K562 (cell line): ENCODE results near the gene DTNBP1. TPM values are rescaled to one million over a fixed set of nuclear protein-coding genes. Genes with fewer than 3 reads are reported as not detected.

Experiments used
- ATAC-seq: fragments of 200-7000 bp; cut with Tn5 transposase; 3 replicates; pipeline ENCODE4 v1.9.1; 2020; ENCODE audit warnings: moderate library complexity
- BruUV-seq: library from RNA; stranded (reverse); fragments of 400-500 nt; replicated peaks from 2 replicates; lab custom pipeline; 2021; lab: Mats Ljungman, UMichigan
- CTCF ChIA-PET: fragments of 300-600 bp; formaldehyde crosslinking; extraction: SDS; loops from one replicate; lab custom pipeline; 2021; ENCODE audit warnings: low intra/inter-chr PET ratio; lab: Yijun Ruan, JAX
- POLR2A ChIA-PET: fragments of 300-600, 350-650 bp; sonication (Branson Sonifier 250); formaldehyde crosslinking; extraction: SDS; loops from one replicate; lab custom pipeline; 2021; ENCODE audit warnings: antibody characterized with exemption, inconsistent platforms; lab: Yijun Ruan, JAX
- DNase-seq, 4 experiments: peaks; one replicate each; pipeline versions ENCODE4 v3.0.0 to v3.0.0-alpha.2; 2011 to 2018; ENCODE audit warnings: low spot score in 3 of 4, mixed read lengths in 3 of 4; ENCODE audit errors: extremely low read depth in 1 of 4
- FAIRE-seq: peaks from 2 replicates; lab custom pipeline; 2011; peaks lifted over from hg19 to GRCh38; lab: Jason Lieb, UNC
- H2AFZ ChIP-seq: 2 replicates; pipeline ENCODE4 v1.6.0; 2011; ENCODE audit warnings: low read depth, low read length, control low read depth, inconsistent platforms
- H3K27ac ChIP-seq: fragments of 200-600 bp; 3 replicates; pipeline ENCODE4 v1.8.0; 2011; ENCODE audit warnings: low read depth, mild to moderate bottlenecking, control low read depth, inconsistent platforms, low read length, moderate library complexity, mixed read lengths; ENCODE audit errors: extremely low read depth
- H3K27me3 ChIP-seq, 2 experiments: fragments of 300-600 bp in 1 of 2; 2 replicates in 1 of 2; 3 replicates in 1 of 2; pipeline versions ENCODE4 v1.6.0 to v1.8.0; 2011; ENCODE audit warnings: inconsistent platforms in 2 of 2, low read length in 2 of 2, mild to moderate bottlenecking in 1 of 2, mixed read lengths in 1 of 2, moderate library complexity in 1 of 2; ENCODE audit not compliant: control insufficient read depth in 2 of 2, insufficient read depth in 2 of 2
- H3K36me3 ChIP-seq: fragments of 300-600 bp; 3 replicates; pipeline ENCODE4 v1.8.0; 2011; ENCODE audit warnings: mild to moderate bottlenecking, low read length, inconsistent platforms; ENCODE audit not compliant: control insufficient read depth, insufficient read depth
- H3K4me1 ChIP-seq, 2 experiments: fragments of 200-600 bp in 1 of 2; replicated peaks in 1 of 2; 2 replicates in 1 of 2; 3 replicates in 1 of 2; pipeline versions ENCODE4 v1.5.1 to v1.8.0; 2011; ENCODE audit warnings: inconsistent platforms in 2 of 2, low read length in 2 of 2, mild to moderate bottlenecking in 1 of 2, mixed read lengths in 1 of 2, moderate library complexity in 1 of 2; ENCODE audit not compliant: control insufficient read depth in 2 of 2, insufficient read depth in 2 of 2
- H3K4me2 ChIP-seq: 2 replicates; pipeline ENCODE4 v1.6.1; 2011; ENCODE audit warnings: low read length, control low read depth, inconsistent platforms, mixed read lengths; ENCODE audit not compliant: insufficient read depth
- H3K4me3 ChIP-seq: fragments of 200-600 bp; sonication (generic), shearing (Covaris generic); 2 replicates; pipeline ENCODE4 v1.5.1; 2016; ENCODE audit warnings: control low read depth, inconsistent platforms
- H3K79me2 ChIP-seq: fragments of 200-600 bp; 3 replicates; pipeline ENCODE4 v1.8.0; 2011; ENCODE audit warnings: low read length, inconsistent platforms; ENCODE audit not compliant: control insufficient read depth, insufficient read depth
- H3K9ac ChIP-seq, 2 experiments: 2 replicates each; pipeline versions ENCODE4 v1.6.0 to v1.6.1; 2011; ENCODE audit warnings: low read depth in 2 of 2, low read length in 2 of 2, control low read depth in 1 of 2, inconsistent platforms in 1 of 2, mild to moderate bottlenecking in 1 of 2, mixed read lengths in 1 of 2; ENCODE audit not compliant: insufficient read depth in 1 of 2
- H3K9me1 ChIP-seq: one replicate; pipeline ENCODE4 v1.6.0; 2011; ENCODE audit warnings: inconsistent platforms, mild to moderate bottlenecking, low read length, moderate library complexity; ENCODE audit not compliant: control insufficient read depth, insufficient read depth
- H3K9me3 ChIP-seq: replicated peaks from 2 replicates; pipeline ENCODE4 v1.5.1; 2011; ENCODE audit warnings: low read depth, low read length, inconsistent platforms; ENCODE audit not compliant: control insufficient read depth, insufficient read depth
- H4K20me1 ChIP-seq: replicated peaks from 2 replicates; pipeline ENCODE4 v1.6.1; 2011; ENCODE audit warnings: low read length, inconsistent platforms, mixed read lengths; ENCODE audit not compliant: control insufficient read depth, insufficient read depth
- BRF1 ChIP-seq: IDR thresholded peaks from 3 replicates; pipeline ENCODE4 v1.6.1; 2011; ENCODE audit warnings: borderline replicate concordance, mild to moderate bottlenecking; ENCODE audit not compliant: insufficient read length; ENCODE audit errors: extremely low read depth
- CBX3 ChIP-seq, 2 experiments: IDR thresholded peaks; 1 replicate in 1 of 2; 2 replicates in 1 of 2; pipeline ENCODE4 v1.6.1; 2012; ENCODE audit warnings: inconsistent platforms in 2 of 2, low read length in 2 of 2, borderline replicate concordance in 1 of 2, control low read depth in 1 of 2
- CTCFL ChIP-seq: IDR thresholded peaks from 2 replicates; pipeline ENCODE4 v1.6.1; 2011; ENCODE audit warnings: borderline replicate concordance, low read depth, mild to moderate bottlenecking, moderate library complexity, low read length; ENCODE audit not compliant: insufficient read depth, poor library complexity, severe bottlenecking
- ETS1 ChIP-seq: conservative IDR thresholded peaks from 2 replicates; pipeline ENCODE4 v1.6.1; 2011; ENCODE audit warnings: low read depth, mild to moderate bottlenecking, low read length; ENCODE audit not compliant: control insufficient read depth
- GTF2A2 ChIP-seq: IDR thresholded peaks from 2 replicates; pipeline ENCODE4 v1.6.1; 2016; ENCODE audit warnings: mild to moderate bottlenecking, missing genetic modification characterization, missing compliant biosample characterization
- HDAC3 ChIP-seq: fragments of 450-650 bp; IDR thresholded peaks from 2 replicates; pipeline ENCODE4 v1.6.1; 2018; ENCODE audit warnings: borderline replicate concordance, mild to moderate bottlenecking, moderate library complexity; ENCODE audit not compliant: partially characterized antibody
- ZFP1 ChIP-seq: fragments of 450-650 bp; formaldehyde crosslinking; IDR thresholded peaks from 2 replicates; pipeline ENCODE4 v1.4.0; 2020; ENCODE audit warnings: mild to moderate bottlenecking, mixed read lengths
- ZNF263 ChIP-seq: sonication (generic); formaldehyde crosslinking; IDR thresholded peaks from 2 replicates; pipeline ENCODE4 v1.8.0; 2022; ENCODE audit warnings: mild to moderate bottlenecking, missing genetic modification reagents, borderline replicate concordance
- WGBS: fragments of 100-300 bp; shearing (Covaris generic); methylation state at CpG from one replicate; pipeline ENCODE4 v1.1.6; 2016; ENCODE audit warnings: low coverage, mixed read lengths; ENCODE audit not compliant: insufficient coverage; ENCODE audit errors: missing lambda C conversion rate; 5-methylcytosine and 5-hydroxymethylcytosine counted together
- in situ Hi-C: fragments of 300-500 bp; cut with MboI; formaldehyde crosslinking; loops from 4 replicates; pipeline ENCODE4 v1.15.0; 2018; ENCODE audit warnings: inconsistent platforms, mixed read lengths
- intact Hi-C: fragments of 100-400 bp; cut with micrococcal nuclease; formaldehyde crosslinking; loops from 2 replicates; pipeline ENCODE4 v1.14.2; 2022
- polyA plus RNA-seq, 8 experiments: library from polyadenylated mRNA; depleted of rRNA in 4 of 8; stranded (reverse) in 5 of 8; unstranded in 3 of 8; fragments of >200 nt; fragmentation: Nextera tagmentation in 2 of 8; fragmentation: Illumina TruSeq in 1 of 8; extraction: Ambion mirVana in 2 of 8; extraction: Trizol in 1 of 8; gene quantifications; 2 replicates each; pipeline versions ENCODE4 v1.2.1 to v1.2.3, GENCODE V29; 2011 to 2014; ENCODE audit warnings: inconsistent platforms in 1 of 8, missing spikeins in 1 of 8
- total RNA-seq, 7 experiments: library from RNA; depleted of rRNA in 6 of 7; stranded (reverse); fragments of >200 nt in 6 of 7; fragmentation: Illumina TruSeq in 2 of 7; extraction: Trizol in 2 of 7; gene quantifications; 2 replicates each; pipeline versions ENCODE4 v1.2.1 to v1.2.3, GENCODE V29; 2011 to 2021; ENCODE audit warnings: low replicate concordance in 1 of 7
- TF ChIP-seq, protein P1 (sequence below): fragments of 450-650 bp; formaldehyde crosslinking; IDR thresholded peaks from 2 replicates; pipeline ENCODE4 v1.4.0; 2022; ENCODE audit warnings: mild to moderate bottlenecking, moderate library complexity
- TF ChIP-seq, protein P2 (sequence below): sonication (generic); formaldehyde crosslinking; IDR thresholded peaks from 2 replicates; pipeline ENCODE4 v1.8.1; 2023; ENCODE audit warnings: mild to moderate bottlenecking, missing genetic modification reagents
- TF ChIP-seq, protein P3 (sequence below): fragments of 450-650 bp; IDR thresholded peaks from 2 replicates; pipeline ENCODE4 v1.6.1; 2016

Gene DTNBP1
- total and polyA plus RNA-seq, 9 of the 15 experiments (the other 6 are each of a cell fraction or from before 2014, with no cell fraction given), result 16.7 to 54.5 (median 21.4) TPM

DNA sequence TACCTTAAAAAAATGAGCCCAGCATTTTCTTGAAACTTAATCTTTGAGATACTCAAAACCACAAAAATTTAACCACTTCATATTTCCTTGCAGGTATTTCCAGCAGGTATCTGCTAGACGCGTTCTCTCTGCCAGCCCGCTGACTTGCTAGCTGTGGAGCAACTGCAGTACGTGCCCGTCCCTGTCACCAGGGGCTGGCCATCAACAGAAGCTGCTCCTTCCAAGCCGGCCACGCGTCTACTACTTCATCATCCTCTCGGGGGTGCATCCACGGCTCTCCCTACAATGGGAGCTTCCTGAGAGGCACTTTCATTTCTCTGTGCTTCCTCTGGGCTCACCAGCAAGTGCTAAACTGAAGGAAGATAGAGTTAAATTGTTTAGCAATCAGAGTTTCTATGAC lies 132.4 kb downstream of the DTNBP1 start:
- no peak for FAIRE-seq
- Histone ChIP-seq H3K27me3 (no peaks in the 10 kb centered on the region), H3K9ac (no peak overlapping the region), H3K9me1 (no peaks in the 10 kb centered on the region), H3K27ac (no peak overlapping the region), H3K36me3 (peaks cover 34% of the 10 kb centered on the region), H3K4me2 (no peak overlapping the region), H2AFZ (no peak overlapping the region), H4K20me1 (no peaks in the 10 kb centered on the region), H3K9me3 (no peaks in the 10 kb centered on the region), H3K4me3 (no peak overlapping the region), H3K79me2 (no peaks in the 10 kb centered on the region), H3K4me1 (peaks cover 0 to 2% of the 10 kb centered on the region in 2 experiments; a peak in 2 of 5 replicates)
- no TSS peak for BruUV-seq
- no peak for ATAC-seq
- ChIA-PET CTCF (no interaction called here), POLR2A (no interaction called here)
- TF ChIP-seq, protein P1, sequence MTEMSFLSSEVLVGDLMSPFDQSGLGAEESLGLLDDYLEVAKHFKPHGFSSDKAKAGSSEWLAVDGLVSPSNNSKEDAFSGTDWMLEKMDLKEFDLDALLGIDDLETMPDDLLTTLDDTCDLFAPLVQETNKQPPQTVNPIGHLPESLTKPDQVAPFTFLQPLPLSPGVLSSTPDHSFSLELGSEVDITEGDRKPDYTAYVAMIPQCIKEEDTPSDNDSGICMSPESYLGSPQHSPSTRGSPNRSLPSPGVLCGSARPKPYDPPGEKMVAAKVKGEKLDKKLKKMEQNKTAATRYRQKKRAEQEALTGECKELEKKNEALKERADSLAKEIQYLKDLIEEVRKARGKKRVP (CRISPR knock-in tag), result no peak
- TF ChIP-seq CTCFL, result no peak
- no peak for TF ChIP-seq BRF1
- TF ChIP-seq, protein P2, sequence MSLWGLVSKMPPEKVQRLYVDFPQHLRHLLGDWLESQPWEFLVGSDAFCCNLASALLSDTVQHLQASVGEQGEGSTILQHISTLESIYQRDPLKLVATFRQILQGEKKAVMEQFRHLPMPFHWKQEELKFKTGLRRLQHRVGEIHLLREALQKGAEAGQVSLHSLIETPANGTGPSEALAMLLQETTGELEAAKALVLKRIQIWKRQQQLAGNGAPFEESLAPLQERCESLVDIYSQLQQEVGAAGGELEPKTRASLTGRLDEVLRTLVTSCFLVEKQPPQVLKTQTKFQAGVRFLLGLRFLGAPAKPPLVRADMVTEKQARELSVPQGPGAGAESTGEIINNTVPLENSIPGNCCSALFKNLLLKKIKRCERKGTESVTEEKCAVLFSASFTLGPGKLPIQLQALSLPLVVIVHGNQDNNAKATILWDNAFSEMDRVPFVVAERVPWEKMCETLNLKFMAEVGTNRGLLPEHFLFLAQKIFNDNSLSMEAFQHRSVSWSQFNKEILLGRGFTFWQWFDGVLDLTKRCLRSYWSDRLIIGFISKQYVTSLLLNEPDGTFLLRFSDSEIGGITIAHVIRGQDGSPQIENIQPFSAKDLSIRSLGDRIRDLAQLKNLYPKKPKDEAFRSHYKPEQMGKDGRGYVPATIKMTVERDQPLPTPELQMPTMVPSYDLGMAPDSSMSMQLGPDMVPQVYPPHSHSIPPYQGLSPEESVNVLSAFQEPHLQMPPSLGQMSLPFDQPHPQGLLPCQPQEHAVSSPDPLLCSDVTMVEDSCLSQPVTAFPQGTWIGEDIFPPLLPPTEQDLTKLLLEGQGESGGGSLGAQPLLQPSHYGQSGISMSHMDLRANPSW (CRISPR knock-in tag), result no peak
- TF ChIP-seq, protein P3, sequence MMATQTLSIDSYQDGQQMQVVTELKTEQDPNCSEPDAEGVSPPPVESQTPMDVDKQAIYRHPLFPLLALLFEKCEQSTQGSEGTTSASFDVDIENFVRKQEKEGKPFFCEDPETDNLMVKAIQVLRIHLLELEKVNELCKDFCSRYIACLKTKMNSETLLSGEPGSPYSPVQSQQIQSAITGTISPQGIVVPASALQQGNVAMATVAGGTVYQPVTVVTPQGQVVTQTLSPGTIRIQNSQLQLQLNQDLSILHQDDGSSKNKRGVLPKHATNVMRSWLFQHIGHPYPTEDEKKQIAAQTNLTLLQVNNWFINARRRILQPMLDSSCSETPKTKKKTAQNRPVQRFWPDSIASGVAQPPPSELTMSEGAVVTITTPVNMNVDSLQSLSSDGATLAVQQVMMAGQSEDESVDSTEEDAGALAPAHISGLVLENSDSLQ, result no peak
- no peak for TF ChIP-seq ZNF263 (CRISPR knock-in tag)
- TF ChIP-seq HDAC3, result no peak
- TF ChIP-seq CBX3 (IDR thresholded peaks at IDR 0.05; ENCODE audit: borderline replicate concordance in 1 of 2, low read length in 2 of 2), result no peak
- TF ChIP-seq ZFP1 (CRISPR knock-in tag), result no peak
- no peak for TF ChIP-seq ETS1
- TF ChIP-seq GTF2A2 (tag), result no peak
- in situ Hi-C loops, result no loop called here
- WGBS, result 91% methylated on average over 10 of the region's 10 CpGs
- intact Hi-C loops, result no loop called here
- DNase-seq, result no peak
